Measurements from ENCODE around the gene ATF7IP.

The ATF7IP gene

DNA sequence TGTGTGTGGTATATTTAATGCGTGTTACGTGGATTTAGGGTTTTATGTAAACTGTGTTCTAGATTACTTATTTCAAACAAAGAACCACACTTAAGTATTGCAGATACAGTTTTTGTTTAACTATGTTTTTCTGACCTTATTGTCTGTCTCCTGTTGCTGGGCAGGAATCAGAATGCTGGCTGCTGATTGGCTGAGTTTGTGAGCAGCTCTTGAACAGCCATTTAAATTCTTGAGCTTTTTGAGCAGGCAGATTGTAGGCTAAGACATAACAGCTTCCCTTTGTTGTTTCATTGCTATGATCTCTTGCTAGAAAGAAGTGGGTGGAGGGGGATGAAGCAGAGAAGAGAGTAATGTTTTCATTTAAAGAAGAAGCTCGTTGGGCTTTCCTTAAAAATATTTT lies 52.2 kb downstream of the ATF7IP start:
- peak; percentile 54 for DNase-seq

DNA sequence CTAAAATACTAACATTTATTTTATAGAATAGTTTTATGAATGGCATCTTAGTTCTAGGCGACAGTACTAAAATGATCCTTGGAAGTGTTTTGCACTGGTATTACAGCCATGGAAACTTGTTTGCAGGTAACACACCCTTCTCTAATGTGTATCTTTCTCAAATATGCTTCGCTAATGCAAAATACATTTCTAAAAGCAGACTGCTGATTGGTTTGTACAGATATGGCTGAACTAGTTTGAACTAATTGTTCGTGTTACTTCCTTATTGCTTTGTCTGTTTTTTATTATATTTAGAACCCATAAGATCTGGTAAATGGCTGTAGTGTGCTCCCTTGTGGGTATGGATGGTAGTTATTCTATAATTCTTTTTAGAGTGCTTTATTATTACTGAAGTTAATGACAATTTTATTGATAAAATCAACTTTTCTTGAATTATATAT lies 53.0 kb downstream of the ATF7IP start:
- no peak for DNase-seq

DNA sequence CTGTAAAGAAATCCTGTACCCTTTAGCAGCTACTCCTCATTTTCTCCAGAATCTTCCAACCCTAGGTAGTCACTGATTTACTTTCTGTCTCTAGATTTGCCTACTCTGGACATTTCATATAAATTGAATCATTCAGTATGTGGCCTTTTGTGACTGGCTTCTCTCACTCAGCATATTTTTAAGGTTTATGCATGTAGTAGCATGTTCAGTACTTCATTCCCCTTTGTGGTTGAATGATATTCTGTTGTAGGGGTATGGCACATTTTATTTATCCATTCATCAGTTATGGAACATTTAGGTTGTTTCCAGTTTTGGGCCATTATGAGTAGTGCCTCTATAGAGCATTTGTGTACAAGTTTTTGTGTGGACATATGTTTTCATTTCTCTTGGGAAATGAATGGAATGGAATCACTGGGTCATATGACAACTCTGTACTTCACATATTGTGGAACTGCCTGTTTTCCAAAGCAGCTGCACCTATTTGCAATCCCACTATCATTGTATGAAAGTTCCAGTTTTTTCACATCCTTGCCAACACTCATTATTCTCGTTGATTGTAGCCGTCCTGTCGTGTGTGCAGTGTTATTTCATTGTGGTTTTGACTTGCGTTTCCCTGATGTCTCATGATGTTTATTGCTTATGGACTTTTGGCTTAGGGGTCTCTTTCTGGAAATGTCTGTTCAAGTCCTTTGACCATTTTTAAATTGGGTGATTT lies 57.2 kb downstream of the ATF7IP start:
- no peak for DNase-seq

DNA sequence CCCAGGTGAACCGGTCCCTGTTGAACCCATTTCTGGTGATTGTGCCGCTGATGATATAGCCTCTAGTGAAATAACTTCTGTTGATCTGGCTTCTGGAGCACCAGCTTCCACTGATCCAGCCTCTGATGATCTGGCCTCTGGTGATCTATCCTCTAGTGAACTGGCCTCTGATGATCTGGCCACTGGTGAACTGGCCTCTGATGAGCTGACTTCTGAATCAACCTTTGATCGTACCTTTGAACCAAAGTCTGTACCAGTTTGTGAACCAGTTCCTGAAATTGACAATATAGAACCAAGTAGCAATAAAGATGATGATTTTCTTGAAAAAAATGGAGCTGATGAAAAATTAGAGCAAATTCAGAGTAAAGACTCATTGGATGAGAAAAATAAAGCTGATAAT lies 59.1 kb downstream of the ATF7IP start:
- no peak for DNase-seq

DNA sequence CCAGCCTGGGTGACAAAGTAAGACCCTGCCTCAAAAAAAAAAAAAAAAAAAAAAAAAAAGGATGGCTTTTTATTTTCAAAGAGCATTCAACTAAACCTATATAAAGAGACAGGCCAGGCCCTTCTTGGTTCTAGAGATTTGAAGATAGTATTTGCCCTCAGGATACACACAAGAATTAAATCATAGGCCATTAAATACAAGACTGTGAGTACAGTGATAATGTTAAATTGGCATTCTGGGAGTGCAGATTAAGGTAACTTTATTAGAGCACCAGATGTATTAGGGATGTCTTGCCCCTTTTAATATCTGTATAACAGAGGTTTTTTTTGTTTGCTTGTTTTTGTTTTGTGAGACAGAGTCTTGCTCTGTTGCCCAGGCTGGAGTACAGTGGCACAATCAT lies 61.3 kb downstream of the ATF7IP start:
- no peak for DNase-seq

DNA sequence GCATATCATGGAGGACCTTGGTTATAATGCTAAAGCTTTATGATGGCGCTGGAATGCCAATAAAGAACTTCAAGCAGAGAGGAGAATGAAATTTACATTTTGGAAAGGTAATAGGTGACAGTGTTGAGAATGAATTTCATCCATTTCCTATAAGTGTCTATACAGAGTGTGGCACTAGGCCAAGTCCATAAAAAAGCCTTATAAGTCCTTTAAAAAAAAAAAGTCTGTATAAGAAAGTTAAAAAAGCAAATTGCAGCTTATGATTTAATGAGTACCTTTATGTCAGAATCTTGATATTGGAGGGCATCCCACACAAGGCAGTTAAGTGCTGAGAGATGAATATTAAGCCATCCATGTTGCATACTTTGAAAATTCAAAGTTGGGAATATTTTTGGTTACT lies 62.4 kb downstream of the ATF7IP start:
- no peak for DNase-seq

DNA sequence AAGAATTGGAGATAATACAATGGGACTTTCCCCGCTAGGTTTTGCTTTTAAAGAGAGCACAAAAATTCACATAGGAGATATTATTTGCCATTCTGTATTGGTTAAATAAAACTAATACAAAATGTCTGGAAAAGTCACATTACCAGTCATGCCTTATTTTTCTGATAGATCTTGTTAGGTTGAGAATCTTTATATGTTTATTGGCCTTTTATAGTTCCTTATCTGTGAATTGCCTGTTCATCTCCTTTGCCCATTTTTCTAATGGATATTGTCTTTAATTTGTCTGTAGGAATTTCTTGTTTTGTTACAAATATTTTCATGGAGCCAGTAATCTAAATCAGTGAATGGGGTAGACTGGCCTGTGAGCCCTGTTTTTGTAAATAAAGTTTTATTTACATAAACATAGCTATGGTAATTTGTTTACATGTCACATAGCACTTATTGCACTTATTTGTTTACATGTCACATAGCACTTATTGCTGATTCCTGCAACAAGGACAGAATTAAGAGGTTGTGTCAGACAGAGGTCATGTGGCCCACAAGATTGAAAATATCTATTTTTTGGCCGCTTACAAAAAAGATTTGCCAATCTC lies 65.0 kb downstream of the ATF7IP start:
- DNase-seq, result no peak

DNA sequence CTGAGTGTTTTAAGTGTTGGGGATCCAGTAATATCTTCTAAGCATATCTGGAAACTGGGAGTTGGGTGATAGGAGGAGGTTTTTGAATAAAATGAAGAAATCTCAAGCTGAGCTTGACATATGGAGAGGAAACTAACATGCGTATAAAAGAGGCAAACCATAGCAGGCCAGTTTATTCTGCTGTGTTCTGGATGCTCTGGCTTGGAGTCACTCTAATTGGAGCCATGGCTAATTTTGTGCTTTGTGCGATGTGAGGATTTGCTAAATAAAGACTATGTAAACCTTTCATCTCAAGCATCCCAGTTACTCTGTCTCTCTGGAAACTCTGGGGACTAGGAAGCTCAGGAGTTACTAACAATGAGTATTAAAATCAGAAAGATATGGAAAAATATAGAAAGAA lies 66.5 kb downstream of the ATF7IP start:
- DNase-seq, result no peak

DNA sequence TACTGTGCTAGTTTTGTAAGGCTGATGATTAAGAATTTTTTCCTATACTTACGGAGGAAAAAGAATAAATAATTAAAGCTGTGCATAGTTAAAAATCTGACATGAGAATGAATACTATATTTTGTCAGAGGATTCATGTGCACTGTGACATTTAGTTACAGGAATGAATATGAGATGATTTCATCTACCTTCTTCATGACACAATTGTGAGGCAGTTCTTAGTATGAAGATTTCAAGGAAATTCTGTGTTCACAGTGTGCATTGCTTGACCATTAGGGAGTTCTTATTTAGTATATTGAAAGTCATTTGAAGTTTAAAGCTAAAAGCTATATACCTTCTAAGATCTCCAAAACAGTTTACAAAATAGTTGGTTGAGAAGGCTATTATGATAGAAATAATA lies 70.1 kb downstream of the ATF7IP start:
- DNase-seq, result no peak

DNA sequence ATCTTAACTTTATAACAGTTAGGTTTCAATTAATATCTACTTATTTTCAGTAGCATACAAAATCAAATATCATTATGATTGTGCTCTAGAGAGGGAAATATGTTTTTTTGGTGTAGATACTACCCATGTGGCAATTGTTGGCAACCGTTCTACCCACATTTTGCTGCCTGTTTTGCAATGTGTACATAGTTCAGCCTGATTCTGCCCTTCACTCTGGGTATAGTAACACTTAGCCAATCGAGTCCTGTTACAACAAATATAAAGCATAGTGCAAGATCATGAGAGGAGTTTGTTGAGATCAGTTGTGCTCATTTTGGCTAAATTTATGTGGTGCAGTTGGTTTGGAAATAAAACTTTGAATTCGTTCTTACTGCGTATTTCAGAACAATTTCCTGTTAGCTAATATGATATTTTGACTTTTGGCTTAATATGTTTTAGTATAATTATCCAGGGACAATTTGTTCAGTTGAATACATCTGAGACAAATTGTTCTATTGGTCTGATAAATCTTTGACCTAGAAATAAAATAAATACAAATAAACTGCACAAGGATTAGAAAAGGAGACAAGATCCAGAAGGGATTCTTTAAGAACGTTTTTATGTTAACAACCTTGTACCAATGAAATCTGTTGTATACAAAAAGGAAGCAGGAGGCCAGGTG lies 76.9 kb downstream of the ATF7IP start:
- DNase-seq, result no peak

DNA sequence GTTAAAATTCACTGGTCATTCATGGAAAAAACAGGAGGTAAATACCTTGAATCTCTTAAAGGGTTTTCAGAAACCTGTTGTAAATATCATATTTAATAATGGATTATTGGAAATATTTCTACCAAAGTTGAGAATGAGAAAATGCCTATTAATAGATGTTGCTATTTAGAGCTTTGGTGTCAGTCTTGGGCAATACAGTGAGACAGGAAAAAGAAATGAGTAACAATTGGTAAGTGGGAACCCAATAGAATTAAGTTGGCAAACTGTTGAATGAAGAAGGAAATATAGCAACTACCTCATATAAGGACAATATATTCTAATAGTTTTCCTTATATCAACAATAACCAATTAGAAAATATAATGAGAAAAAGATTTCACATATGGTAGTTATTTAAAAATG lies 78.0 kb downstream of the ATF7IP start:
- DNase-seq, result no peak

DNA sequence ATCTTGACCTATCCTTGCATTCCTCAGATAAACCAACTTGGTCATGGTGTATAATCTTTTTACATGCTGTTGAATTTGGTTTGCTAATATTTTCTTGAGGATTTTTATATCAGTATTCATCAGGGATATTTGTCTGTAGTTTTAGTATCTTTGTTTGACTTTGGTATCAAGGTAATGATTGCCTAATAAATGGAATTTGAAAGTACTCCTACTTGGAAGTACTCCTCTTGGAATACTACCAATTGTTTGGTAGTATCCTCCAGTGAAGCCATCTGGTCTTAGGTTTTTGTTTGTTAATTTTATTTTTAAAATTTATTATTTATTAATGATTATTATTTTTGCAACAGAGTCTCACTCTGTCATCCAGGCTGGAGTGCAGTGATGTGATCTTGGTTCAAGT lies 85.0 kb downstream of the ATF7IP start:
- no peak for DNase-seq

DNA sequence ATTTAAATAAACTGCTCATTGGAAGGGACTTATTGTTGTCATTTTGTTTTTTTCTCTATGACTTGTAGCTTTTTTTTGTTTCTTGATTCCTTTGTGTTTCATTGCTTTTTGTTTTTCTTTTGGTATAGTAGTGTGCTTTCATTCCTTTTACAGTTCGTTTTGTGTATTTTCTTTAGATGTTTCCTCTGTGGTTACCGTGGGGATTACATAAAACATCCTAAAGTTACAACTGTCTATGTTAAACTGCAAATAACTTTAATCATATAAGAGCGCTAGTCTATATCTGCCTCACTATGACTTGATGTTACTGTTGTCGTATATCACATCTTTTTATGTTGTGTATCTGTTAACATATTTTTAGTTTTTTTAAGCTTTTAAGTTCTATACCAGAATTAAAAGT lies 86.9 kb downstream of the ATF7IP start:
- no peak for DNase-seq

DNA sequence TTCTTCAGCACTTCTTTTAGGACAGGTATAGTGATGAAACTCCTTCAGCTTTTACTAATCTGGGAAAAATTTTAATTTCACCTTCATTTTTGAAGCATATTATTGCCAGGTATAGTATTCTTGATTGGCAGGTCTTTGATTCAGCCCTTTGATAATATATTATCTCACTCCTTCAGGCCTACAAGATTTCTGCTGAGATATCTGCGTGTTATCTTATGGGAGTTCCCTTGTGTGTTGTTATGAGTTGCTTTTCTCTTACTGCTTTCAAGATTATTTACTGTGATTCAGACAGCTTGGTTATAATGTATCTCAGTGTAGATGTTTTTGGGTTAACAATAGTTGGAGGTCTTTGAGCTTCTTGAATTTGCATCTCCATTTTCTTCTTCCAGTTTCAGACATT lies 87.4 kb downstream of the ATF7IP start:
- DNase-seq, result no peak

DNA sequence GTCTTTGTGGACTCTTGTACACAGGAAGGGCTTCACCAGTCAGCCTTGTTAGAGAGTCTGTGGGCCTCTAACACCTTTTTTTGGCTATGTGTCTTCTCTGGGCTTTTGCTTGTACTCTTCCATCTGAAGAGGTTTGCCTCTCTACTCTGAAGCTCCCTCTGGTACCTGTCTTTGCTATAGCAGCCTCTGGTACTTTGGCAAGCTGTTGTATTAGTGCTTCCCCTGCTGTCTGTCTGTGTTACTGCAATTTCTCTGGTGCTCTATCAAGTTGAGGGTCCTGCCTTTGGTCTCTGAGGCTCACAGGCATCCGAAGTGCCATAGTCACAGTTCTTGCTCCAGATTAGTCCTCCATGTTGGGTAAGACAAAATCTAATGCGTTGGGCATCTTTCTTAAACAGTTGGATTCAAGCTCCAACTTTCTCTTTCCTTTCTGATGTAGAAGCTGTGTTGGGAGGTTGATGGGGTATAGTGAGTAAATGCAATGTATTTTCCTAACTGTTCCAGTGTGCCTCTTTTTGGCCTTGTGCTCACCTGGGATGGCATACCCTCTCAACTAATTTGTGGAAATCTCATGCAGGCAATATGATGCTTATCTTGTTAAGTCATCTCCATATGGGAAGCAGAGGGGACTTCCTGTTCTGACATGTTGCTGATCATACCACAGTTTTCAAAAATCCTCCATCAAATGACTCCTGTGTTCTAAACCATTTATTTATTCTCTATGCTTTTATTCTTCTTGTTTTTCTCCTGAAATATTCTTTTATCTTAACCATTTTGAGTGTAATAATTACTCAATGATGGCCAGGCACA lies 88.8 kb downstream of the ATF7IP start:
- peak; percentile 59 for DNase-seq

DNA sequence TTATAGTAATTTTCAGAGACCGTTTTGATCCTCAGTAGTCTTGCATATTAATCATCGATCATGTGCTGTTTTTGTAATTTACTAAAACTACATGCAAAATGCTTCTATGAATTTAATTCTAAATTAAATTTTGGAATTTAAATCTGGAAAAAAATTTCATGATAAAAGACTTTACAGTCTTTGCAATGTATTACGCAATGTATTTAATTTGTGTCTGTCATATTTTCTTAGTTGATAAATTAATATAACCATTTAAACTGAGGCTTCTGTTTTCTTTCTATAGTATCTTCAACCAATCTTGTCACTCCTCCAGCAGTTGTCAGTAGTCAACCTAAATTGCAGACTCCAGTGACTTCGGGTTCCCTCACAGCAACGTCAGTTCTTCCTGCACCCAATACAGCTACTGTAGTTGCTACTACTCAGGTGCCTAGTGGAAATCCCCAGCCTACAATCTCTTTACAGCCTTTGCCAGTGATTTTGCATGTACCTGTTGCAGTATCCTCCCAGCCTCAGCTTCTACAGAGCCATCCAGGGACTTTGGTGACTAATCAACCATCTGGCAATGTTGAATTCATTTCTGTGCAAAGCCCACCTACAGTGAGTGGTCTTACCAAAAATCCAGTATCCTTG lies 94.8 kb downstream of the ATF7IP start:
- no peak for DNase-seq

DNA sequence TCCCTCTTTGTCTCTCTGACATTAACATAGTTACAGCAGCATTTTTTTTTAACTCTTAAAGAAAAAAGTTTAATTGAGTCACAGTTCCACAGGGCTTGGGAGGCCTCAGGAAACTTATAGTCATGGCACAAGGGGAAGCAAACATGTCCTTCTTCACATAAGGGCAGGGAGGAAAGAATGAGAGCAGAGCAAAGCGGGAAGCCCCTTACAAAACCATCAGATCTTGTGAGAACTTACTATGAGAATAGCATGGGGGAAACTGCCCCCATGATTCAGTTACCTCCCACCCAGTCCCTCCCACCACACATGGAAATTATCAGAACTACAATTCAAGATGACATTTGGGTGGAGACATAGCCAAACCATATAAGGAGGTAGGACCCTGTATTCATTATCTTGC lies 106.0 kb downstream of the ATF7IP start:
- no peak for DNase-seq

DNA sequence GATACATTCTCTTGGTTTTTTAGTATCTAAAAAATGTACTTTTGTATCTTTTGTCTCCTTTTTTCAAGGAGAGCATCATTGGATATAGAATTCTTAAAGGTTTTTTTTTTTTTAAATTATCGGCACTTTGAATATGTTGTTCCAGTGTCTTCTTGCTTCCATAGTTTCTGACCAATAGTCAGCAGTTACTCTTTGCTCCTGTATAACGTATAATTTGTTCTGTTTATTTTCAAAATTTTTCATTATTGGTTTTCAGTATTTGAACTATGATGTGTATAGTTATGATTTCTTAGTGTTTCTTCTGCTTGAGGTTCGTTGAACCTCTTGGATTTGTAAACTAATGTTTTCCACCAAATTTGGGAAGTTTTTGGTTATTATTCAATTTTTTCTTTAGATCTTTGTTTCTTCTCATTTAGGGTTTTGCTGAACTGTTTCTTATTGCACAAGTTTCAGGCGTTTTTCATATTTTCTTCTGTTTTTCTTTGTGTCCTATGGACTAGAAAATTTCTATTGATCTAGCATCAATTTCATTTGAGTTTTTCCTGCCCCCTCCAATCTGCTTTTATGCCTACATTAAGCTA lies 108.3 kb downstream of the ATF7IP start:
- DNase-seq, result no peak

DNA sequence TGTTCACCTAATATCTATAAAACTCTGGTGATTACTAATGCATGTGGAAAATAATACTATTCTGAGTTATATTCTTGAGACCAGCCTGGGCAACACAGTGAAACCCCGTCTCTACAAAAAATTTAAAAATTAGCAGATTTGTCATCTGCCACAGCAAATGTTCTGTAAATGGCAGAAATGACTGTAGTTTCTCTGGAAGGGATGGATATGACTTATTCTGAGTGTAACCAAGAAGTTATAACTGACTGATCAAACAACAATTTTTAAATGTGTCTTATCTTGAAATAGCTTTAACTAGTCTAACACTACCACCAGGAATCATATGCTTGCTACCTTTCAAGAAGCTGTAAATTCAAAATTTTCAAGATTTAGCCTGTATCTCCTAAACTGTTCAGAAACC lies 113.5 kb downstream of the ATF7IP start:
- DNase-seq, result peak; percentile 31

DNA sequence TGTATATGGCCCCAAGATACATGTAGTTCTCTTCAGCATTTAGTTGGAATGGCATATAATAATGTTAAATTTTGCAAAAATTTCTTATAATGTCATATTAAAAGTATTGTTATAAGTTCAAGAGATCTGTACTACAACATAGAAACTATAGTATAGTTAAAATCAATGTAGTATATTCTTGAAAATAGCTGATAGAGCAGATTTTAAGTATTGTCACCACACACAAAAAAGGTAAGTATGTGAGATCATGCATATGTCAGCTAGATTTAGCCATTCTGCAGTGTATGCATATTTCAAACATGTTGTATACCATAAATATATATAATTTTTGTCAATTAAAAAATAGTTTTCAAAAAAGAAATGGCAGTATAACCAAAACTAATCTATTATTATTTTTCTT lies 115.7 kb downstream of the ATF7IP start:
- no peak for DNase-seq

DNA sequence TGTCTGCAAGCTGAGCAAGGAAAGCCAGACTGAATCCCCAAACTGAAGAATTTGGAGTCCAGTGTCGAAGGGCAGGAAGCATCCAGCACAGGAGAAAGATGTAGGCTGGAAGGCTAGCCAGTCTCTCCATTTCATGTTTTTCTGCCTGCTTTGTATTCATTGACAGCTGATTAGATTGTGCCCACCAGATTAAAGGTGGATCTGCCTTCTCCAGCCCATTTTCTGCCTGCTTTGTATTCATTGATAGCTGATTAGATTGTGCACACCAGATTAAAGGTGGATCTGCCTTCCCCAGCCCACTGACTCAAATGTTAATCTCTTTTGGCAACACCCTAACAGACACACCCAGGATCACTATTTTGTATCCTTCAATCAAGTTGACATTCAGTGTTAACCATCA lies 116.9 kb downstream of the ATF7IP start:
- no peak for DNase-seq

DNA sequence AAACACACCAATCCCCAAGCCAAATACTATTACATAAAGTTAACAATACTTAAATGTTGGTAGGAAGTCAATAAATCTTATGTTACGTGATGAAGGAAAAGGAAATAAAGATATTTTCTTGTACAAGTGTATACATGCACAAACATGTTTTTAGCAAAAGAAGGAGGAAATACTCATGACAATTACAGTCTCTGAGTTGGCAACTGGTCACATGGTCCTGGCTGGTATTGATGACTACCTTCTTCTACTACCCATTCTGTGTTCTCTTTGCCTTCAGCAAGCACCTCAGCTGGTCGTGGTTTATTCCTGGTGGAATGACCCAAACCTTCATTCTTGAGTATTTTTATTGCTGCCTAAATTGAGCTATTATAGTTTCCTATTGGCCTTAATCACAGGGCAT lies 117.4 kb downstream of the ATF7IP start:
- no peak for DNase-seq

DNA sequence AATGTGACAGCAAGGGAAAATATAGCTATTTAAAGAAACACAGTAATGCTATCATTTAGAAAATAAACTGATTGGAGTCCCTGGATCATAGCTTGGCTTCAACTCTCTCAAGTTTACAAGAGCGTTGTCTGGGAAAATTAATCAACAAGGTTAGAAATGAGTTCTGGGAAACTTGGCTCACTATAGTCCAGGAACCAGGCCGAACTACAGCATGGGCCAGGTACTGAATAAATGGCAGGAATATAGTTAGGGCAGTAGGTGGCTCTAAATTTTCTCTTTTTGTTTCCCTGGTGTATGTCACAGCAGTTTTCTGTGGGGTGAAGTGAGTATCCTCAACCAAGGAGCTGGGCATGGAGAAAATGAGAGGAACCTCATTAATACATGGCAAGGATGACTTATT lies 129.8 kb downstream of the ATF7IP start:
- no peak for DNase-seq
